Epithelial cell of prostate (primary cell): ENCODE results near the gene GPRC6A.

Experiments
- DNase-seq: peaks from one replicate; pipeline ENCODE4 v3.0.0-alpha.2; 2011; ENCODE audit warnings: low read depth, low spot score
- H3K27ac ChIP-seq: fragments of 450-650 bp; 2 replicates; pipeline ENCODE4 v1.5.1; 2017; ENCODE audit warnings: mild to moderate bottlenecking

Gene GPRC6A

DNA sequence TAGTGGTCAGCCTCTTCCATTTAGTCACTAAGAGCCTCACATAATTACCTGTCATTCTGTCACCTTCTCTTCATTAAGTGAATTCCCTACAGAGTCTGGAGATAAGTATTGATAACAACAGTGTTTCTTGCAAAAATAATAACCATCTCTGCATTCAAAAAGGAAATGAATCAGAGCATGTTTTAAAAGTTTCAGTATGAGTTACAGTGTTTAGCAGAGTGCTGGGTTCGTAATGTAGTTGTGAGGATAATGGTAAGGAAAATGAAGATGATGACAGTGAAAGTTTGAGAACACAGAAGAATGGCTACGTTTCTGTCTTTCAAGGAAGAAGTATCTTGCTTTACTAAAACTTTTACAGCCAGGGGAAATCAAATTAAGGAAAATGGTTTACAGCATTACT lies 31.3 kb downstream of the GPRC6A start:
- H3K27ac ChIP-seq = no peak overlapping the region
- no peak for DNase-seq

DNA sequence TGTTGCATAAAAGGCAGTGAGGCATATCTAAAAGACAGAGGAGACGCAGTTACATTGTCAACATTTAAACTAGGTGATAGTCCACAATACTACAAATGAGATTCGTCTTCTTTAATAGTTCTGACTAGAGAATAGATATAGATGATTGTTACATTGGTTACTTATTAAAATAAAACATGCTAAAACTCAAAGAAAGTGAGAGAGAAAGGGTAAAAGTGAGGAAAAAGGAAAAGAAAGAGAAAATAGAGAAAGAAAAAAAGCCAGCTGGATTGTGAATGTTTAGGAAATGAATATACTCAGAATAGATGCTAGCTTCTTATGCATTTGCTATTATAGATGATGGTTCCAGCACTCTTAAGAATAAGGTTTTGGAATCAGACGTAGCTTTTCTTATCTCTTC lies 35.7 kb downstream of the GPRC6A start:
- DNase-seq = no peak
- H3K27ac ChIP-seq = no peak overlapping the region

DNA sequence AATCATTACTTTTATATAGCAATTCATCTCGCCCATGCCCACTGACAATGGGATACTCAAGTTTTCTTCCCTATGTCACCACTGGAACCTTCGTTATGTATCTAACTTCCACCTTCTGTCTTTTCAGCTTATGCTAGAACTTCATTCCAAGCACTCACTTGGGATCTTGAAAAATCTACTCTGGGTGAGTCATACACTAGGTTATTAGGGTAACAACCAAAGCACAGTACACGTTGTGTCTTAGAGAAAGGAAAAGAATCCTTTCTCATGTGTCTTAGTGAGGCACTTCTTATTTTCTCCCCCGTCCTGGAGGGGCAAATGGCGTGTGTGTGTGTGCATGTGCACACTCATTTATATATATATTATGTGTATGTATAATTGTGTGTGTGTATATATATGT lies 45.0 kb downstream of the GPRC6A start:
- H3K27ac ChIP-seq = no peak overlapping the region
- no peak for DNase-seq

DNA sequence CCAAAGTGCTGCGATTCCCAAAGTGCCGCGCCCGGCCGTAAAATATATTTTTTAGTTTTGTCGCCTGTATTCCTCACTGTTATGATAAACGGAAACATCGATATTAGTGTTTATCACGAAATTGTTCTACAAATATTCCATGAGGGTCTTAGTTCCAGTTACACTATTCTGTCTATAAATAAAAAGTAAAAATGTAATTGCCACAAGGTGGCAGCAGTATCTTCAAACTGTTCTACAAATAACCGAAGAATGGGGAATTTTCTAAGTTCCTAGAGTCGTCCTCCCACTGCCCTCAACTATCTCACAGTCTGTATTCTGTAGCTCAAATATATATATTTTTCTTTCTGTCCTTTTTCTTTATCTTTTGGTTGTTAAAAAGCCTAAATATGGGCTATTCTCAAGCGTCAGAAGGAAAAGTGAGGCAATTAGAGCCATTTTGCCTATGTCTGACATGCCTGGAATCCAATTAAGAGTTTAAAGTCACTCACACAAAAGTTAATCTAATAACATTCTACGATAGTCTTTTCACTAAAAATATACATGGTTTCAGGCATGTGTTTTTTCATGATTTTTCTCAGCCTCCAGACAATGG lies 49.2 kb downstream of the GPRC6A start:
- DNase-seq = no peak
- H3K27ac ChIP-seq = no peak overlapping the region

DNA sequence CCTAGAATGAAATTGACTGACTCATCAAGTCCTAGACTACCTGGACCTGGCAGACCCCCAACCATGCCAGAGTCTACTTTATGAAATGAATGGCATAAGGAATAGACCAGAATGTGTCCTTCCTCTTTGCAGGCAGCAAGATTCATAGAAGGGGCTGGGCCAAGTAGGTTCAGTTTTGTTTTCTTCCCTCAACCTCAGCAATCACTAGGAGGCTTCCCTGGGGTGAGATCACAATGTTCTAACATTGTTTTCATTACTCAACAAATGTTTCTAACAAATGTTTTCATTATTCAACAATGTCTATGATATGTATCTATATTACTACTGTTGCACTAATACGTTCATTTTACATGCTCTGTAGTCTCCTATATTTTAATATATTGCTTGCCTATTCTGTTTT lies 55.0 kb downstream of the GPRC6A start:
- H3K27ac ChIP-seq = no peak overlapping the region
- no peak for DNase-seq

DNA sequence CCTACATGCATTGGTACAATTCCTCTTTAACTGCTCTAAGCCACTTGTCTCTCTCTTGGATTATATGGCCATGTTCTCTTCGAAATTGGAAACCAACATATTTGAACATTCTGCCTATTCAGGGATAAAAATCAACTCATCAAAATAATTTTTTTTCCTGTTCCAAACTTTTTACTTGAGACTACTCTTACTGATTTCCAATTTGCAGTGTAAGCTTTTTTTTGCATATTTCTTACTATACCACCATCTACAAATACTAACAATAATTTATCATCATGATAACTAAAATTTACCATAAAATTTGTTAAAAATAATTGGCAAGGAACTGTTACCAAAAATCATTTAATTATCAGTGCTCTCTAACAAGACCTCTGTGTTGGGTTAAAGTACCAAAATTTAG lies 56.4 kb downstream of the GPRC6A start:
- DNase-seq = no peak
- H3K27ac ChIP-seq = no peak overlapping the region

DNA sequence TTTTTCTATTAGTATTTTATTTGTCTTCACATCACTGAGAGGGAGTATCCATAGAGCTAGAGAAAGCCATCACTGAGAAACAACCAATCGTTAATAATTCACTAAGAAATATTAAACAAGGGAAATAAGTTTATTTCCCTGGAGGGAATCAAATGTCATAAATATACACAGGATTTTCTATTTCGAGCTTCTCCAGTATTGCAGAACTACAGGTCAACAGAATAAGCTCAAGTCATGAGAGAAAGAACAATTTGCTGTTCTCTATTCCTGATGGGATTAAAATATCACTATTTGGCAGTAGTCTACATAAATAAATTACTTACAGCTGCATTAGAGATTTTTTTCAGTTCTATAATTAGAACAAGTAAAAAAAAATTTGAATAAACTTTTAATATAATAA lies 61.2 kb downstream of the GPRC6A start:
- no peak overlapping the region for H3K27ac ChIP-seq
- no peak for DNase-seq

DNA sequence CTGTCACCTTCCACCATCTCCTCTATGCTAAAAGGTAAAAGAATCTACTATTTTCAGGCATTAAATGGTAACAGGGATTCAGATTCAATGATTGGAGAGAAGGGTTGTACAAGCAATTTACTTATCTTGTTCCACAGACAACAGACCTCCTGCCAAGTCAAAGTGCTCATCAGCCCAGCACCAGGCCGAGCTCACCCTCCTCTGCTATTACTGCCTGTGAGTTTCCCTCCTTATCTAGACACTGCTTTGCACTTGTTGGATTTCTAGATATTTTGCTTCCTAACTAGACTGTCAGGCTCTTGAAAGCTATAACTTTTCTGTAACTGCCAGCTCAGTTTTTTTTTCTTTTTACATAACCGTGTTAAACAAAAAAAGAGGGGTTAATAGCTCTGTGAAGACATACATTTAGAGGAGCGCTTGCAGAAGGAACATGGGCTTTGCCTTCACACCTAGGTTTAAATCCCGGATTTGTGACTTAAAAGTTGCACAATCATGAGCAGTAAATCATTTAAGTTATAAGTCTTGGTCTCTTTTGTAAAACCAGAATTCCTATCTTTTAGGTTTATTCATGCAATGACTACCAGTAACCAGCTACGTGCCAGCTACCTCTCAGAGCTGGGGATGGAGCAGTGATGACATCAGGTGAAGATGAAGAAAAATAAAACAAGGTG lies 62.2 kb downstream of the GPRC6A start:
- no peak for DNase-seq
- no peak overlapping the region for H3K27ac ChIP-seq

DNA sequence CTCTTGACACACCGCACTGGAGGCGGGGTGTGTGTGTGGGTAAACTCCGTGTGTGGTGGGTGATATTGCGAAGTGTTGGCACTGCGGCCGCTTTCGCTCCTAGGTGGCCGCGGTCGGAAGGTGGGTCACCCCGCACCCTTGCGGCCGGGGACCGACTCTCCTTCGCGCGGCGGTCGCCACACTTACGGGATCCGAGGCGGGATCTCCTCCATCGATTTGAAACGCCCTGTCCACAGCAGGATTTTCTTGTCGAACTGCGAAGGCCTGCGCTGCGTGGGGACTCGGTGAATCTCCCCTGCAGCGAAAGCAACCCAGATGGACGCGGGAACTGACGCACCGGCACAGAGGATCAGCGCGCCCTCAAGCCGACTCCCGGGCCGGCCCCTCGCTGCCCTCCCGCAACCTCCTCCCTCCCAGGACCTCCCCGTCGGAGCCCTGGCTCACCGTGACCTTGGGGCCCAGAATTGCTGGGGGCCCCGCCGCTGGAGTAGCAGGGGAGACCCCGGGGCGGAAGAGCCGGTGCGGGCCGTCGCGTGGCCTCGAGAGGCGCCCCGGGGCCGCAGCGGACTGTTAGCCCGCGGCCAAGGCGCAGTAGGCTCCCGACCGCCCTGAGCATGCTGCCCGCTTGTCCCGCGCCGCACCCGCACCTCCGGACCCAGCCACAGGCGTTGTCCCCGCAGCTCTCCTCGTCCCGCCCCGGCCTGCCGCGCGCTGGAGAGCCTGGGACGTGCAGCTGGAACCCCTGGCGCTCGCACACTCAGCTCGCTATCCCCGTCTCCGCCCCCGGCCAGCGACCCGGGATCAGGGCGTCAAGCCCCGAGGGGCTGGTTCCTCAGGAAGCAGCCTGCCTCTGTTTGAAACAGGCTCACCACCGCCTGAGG lies 63.7 kb downstream of the GPRC6A start, which contains the start of gene FAM162B:
FAM162B (minus strand) TSS at position 759 of the 881 bp plus-strand sequence; CDS start at position 616, 143 bp downstream.
- H3K27ac ChIP-seq = no peak within 1 kb of the TSS
- no peak for DNase-seq

DNA sequence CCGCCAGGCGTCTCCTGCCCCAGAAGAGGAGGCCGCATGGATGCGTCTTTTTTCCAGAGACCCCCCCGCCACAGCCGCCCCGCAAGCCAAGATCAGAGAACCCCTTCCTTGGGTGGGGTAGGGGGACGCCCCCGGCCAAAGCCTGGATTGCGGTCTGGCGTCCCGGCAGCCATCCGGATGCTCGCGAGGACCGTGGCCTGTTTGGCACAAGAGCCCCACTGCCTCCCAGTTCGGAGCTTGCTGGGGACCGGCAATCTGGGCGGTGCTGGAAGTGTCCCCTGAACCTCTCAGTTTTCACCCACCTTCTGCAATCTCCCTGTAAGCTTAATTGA lies 64.3 kb downstream of the GPRC6A start:
- DNase-seq = no peak
- H3K27ac ChIP-seq = no peak overlapping the region

DNA sequence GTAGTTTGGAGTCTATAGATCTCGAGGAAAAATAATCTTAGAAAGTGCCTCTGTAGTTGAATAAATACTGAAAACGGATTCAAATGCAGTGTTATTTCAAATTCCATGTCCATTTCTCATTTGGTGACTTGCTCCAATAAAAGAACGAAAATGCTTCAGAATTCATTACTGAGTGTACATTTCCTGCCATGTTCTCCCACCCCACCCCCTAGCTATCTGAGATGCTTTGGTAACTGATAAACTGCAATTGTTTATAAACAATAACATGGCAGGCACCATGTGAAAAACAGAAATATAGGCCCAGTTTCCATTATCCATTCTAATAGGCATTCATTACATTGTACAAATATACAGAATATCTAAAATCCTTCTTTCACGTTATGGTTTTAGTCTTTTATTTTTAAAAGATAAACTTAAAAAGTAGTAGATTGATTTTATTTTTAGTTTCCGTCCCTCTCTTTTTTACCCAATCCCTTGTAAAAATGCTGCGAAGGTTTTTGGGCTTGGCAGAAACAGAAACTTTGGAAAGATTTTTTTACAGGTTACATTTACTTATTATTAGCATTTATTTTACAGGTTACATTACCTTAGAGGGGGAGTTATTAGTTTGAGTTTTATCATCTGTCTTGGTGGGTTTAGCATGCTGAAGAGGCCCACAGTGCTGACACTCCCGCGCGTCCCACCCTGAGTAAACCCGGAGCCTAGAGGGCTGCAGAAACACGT lies 64.8 kb downstream of the GPRC6A start:
- no peak for DNase-seq
- no peak overlapping the region for H3K27ac ChIP-seq

DNA sequence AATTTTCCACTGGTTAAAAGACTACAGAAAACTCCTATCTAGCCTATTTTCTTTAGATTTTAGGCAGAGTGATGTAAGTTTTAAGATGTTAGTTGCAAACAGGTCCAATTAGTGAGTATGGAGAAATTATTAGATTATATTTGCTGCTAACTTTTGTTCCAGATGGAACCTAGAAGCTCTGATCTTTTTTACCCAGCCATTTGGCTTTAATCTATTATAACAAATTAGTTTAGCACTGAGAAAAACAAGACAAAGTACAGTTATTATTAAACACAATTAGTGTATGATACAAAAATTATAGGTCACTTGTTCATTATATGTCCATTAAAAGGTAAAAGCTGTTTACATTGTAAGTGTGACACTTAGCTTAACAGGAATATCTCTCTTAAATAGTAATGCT lies 65.8 kb downstream of the GPRC6A start:
- no peak overlapping the region for H3K27ac ChIP-seq
- DNase-seq = no peak

DNA sequence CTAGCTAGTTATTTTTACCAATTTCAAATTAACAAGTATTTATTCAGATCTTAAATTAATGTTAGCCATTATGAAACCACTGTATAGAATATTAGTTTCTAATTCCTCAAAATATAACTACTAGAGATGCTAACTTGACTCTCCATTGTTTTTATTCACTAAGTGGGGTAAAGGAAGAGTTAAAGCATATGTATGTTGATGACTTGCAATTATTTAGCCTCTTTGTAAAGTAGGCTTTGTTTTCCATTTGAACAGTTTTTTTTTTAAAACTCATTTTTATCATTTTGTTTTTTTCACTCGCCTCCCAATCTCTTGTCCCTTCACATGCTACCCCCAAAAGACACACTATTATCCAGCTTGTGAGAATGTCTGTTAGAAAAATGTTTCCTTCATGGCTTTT lies 66.6 kb downstream of the GPRC6A start:
- DNase-seq = no peak
- no peak overlapping the region for H3K27ac ChIP-seq

DNA sequence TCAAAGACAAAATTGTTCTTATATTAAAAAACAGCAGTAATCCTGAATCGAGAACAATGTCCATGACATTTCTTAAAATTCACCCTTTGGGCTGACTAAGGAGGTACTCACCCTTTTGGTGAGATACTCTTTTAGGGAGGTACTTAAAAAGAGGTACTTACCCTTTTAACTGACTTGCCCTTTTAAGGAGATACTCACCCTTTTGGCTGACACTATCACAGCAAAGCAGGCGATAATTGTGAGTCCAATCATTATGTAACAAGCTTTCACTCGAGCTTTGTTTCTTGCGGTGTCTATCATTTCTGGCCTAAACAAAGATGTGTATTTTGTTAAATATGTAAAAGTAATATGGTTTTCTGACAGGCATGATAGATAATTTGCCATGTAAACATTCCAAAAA lies 67.1 kb downstream of the GPRC6A start:
- no peak for DNase-seq
- no peak overlapping the region for H3K27ac ChIP-seq

DNA sequence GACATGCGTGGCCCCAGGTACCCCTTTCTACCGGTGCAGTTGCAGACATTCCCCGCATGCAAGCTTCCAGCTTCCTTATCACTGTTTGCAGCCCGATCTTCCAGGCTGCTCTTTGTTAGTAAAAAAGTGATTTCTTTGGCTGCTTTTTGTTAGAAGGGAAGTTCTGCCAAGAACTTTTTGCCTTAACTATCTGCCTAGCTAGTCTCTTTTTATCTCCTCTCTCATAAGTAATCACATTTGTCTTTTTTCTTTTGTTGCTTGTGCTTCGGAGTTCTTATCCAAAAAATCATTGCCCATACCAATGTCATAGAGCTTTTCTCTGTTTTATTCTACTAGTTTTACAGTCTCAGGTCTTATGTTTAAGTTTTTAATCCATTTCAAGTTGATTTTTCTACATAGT lies 83.7 kb downstream of the GPRC6A start:
- no peak for DNase-seq
- no peak overlapping the region for H3K27ac ChIP-seq
